GM23338 (cell line): Measurements from ENCODE around the gene LEFTY2. TPM values are rescaled to one million over a fixed set of nuclear protein-coding genes. Genes with fewer than 3 reads are reported as not detected.

ENCODE experiments used
- ATAC-seq: fragments of 200-7000 bp; cut with Tn5 transposase; 3 replicates; pipeline ENCODE4 v1.9.1; 2020
- DNase-seq: peaks from one replicate; pipeline ENCODE4 v3.0.0-alpha.2; 2015; ENCODE audit warnings: low spot score
- H2AFZ ChIP-seq: fragments of 200-600 bp; sonication (generic); 2 replicates; pipeline ENCODE4 v1.8.0; 2016; ENCODE audit warnings: antibody characterized with exemption, mild to moderate bottlenecking, moderate library complexity
- H3F3A ChIP-seq: fragments of 200-600 bp; sonication (generic); replicated peaks from 2 replicates; pipeline ENCODE4 v1.8.0; 2017; ENCODE audit warnings: antibody characterized with exemption, mixed run types, low read depth
- H3K27ac ChIP-seq: fragments of 200-600 bp; sonication (generic); 2 replicates; pipeline ENCODE4 v1.6.1; 2016; ENCODE audit warnings: low read depth
- H3K27me3 ChIP-seq: fragments of 200-600 bp; sonication (generic); 2 replicates; pipeline ENCODE4 v1.8.0; 2016; ENCODE audit warnings: mild to moderate bottlenecking, mixed run types, moderate library complexity; ENCODE audit not compliant: insufficient read depth
- H3K36me3 ChIP-seq: fragments of 200-600 bp; sonication (generic); 2 replicates; pipeline ENCODE4 v1.8.0; 2016; ENCODE audit warnings: mild to moderate bottlenecking; ENCODE audit not compliant: insufficient read depth
- H3K4me1 ChIP-seq: fragments of 200-600 bp; sonication (generic); 2 replicates; pipeline ENCODE4 v1.8.0; 2016; ENCODE audit warnings: mild to moderate bottlenecking, moderate library complexity; ENCODE audit not compliant: insufficient read depth
- H3K4me2 ChIP-seq: fragments of 200-600 bp; sonication (generic); 2 replicates; pipeline ENCODE4 v1.7.1; 2017; ENCODE audit warnings: mixed run types
- H3K4me3 ChIP-seq: fragments of 200-600 bp; sonication (generic); 2 replicates; pipeline ENCODE4 v1.6.1; 2016; ENCODE audit warnings: mixed run types
- H3K79me2 ChIP-seq: fragments of 200-600 bp; sonication (generic); replicated peaks from 2 replicates; pipeline ENCODE4 v1.8.0; 2017; ENCODE audit warnings: mild to moderate bottlenecking; ENCODE audit not compliant: insufficient read depth
- H3K9me2 ChIP-seq: fragments of 200-600 bp; sonication (generic); 2 replicates; pipeline ENCODE4 v1.8.0; 2017; ENCODE audit not compliant: insufficient read depth
- H4K20me1 ChIP-seq: fragments of 200-600 bp; sonication (generic); replicated peaks from 2 replicates; pipeline ENCODE4 v1.8.0; 2017; ENCODE audit warnings: mild to moderate bottlenecking; ENCODE audit not compliant: insufficient read depth
- H3K27ac Mint-ChIP-seq: 2 replicates; pipeline ENCODE4 v1.8.0; 2020; ENCODE audit warnings: inconsistent platforms, mild to moderate bottlenecking, moderate library complexity, mixed read lengths
- H3K27me3 Mint-ChIP-seq: 3 replicates; pipeline ENCODE4 v1.8.0; 2022; ENCODE audit warnings: low read depth, mild to moderate bottlenecking, moderate library complexity, mixed read lengths, inconsistent platforms; ENCODE audit not compliant: insufficient read depth, poor library complexity
- H3K36me3 Mint-ChIP-seq: 3 replicates; pipeline ENCODE4 v1.8.0; 2021; ENCODE audit warnings: low read depth, mild to moderate bottlenecking, inconsistent platforms, moderate library complexity, mixed read lengths
- H3K4me1 Mint-ChIP-seq: 3 replicates; pipeline ENCODE4 v1.8.0; 2020; ENCODE audit warnings: mild to moderate bottlenecking, inconsistent platforms, mixed read lengths
- H3K4me3 Mint-ChIP-seq: 3 replicates; pipeline ENCODE4 v1.8.0; 2021; ENCODE audit warnings: moderate library complexity, mild to moderate bottlenecking, inconsistent platforms, mixed read lengths
- H3K9me3 Mint-ChIP-seq: 3 replicates; pipeline ENCODE4 v1.8.0; 2020; ENCODE audit warnings: moderate library complexity, mild to moderate bottlenecking, inconsistent platforms, mixed read lengths
- CREB1 ChIP-seq: fragments of 250-450 bp; sonication (Bioruptor Pico); IDR thresholded peaks from 2 replicates; pipeline ENCODE4 v1.5.0; 2020; ENCODE audit warnings: low read depth, mild to moderate bottlenecking, moderate library complexity
- CTCF ChIP-seq, 2 experiments: fragments of 200-600 bp in 1 of 2; sonication (generic) in 1 of 2; conservative IDR thresholded peaks; 2 replicates each; pipeline versions ENCODE4 v1.5.1 to v1.6.1; 2016 to 2017; ENCODE audit warnings: antibody characterized with exemption in 2 of 2, low read depth in 2 of 2, mild to moderate bottlenecking in 2 of 2, moderate library complexity in 1 of 2
- EZH2 ChIP-seq: fragments of 200-600 bp; sonication (generic); IDR thresholded peaks from one replicate; pipeline ENCODE4 v1.8.0; 2017; ENCODE audit warnings: antibody characterized with exemption, mild to moderate bottlenecking, low read depth; ENCODE audit not compliant: unreplicated experiment
- JUNB ChIP-seq: IDR thresholded peaks from one replicate; pipeline ENCODE4 v1.6.1; 2016; ENCODE audit warnings: antibody characterized with exemption; ENCODE audit not compliant: unreplicated experiment
- NANOG ChIP-seq: IDR thresholded peaks from 2 replicates; pipeline ENCODE4 v1.6.1; 2016; ENCODE audit warnings: antibody characterized with exemption, borderline replicate concordance
- STAT1 ChIP-seq: IDR thresholded peaks from one replicate; pipeline ENCODE4 v1.6.1; 2016; ENCODE audit warnings: antibody characterized with exemption; ENCODE audit not compliant: unreplicated experiment
- ZNF114 ChIP-seq: fragments of 250-450 bp; sonication (Bioruptor Pico); IDR thresholded peaks from 2 replicates; pipeline ENCODE4 v1.5.0; 2020; ENCODE audit warnings: mild to moderate bottlenecking, moderate library complexity
- ZNF462 ChIP-seq: fragments of 250-450 bp; sonication (Bioruptor Pico); IDR thresholded peaks from 2 replicates; pipeline ENCODE4 v1.5.0; 2020; ENCODE audit warnings: mild to moderate bottlenecking, moderate library complexity
- polyA plus RNA-seq: library from polyadenylated mRNA; unstranded; fragments of >200 nt; fragmentation: Nextera tagmentation; extraction: Ambion mirVana; gene quantifications from 2 replicates; pipeline ENCODE4 v1.2.1, GENCODE V29; 2016
- total RNA-seq: library from RNA; depleted of rRNA; stranded (reverse); fragments of >200 nt; shearing (Covaris generic); gene quantifications from 2 replicates; pipeline ENCODE4 v1.2.3, GENCODE V29; 2014

LEFTY2 gene
- total and polyA plus RNA-seq, 2 experiments from 2014 or later, result 8.3 to 12.4 TPM

- TF ChIP-seq ZNF462 (CRISPR knock-in tag) (no peak), CTCF (conservative IDR thresholded peaks at IDR 0.05; ENCODE audit: low read depth in 2 of 2) (no peak), NANOG (no peak), EZH2 (no peak), STAT1 (no peak), ZNF114 (no peak)
Observed at GRCh38 chr1:225941942-225942222, 862 bp upstream of the LEFTY2 start (continued).

GRCh38 chr1:225940385-225941151, 452 bp downstream of the LEFTY2 start:
- Mint-ChIP-seq H3K4me3 (peak overlapping the region; percentile 64; the same call in 2 of the 3 replicates), H3K27ac (no peak overlapping the region)
- no peak for ATAC-seq
- TF ChIP-seq EZH2 (no peak), CREB1 (CRISPR knock-in tag) (no peak), JUNB (no peak), NANOG (no peak)

More at GRCh38 chr1:225940385-225941151, 452 bp downstream of the LEFTY2 start:
- Histone ChIP-seq H3K4me1 (peaks cover 39% of the 10 kb centered on the region), H3K27me3 (peaks cover 4% of the 10 kb centered on the region; the same call in 1 of the 2 replicates), H3K27ac (no peak overlapping the region), H3K9me2 (no peaks in the 10 kb centered on the region), H3K4me2 (peak overlapping the region; percentile 83; the same call in 1 of the 2 replicates), H3K36me3 (no peaks in the 10 kb centered on the region), H4K20me1 (no peaks in the 10 kb centered on the region), H2AFZ (no peak overlapping the region), H3F3A (peaks cover 28% of the 10 kb centered on the region), H3K4me3 (peak overlapping the region; percentile 59; the same call in 1 of the 2 replicates), H3K79me2 (peaks cover 8% of the 10 kb centered on the region; the same call in 1 of the 2 replicates)
- H3K9me3 Mint-ChIP-seq, result no peaks in the 10 kb centered on the region
- no peak for DNase-seq
- H3K27me3 Mint-ChIP-seq, result peaks cover 24% of the 10 kb centered on the region
- H3K4me1 Mint-ChIP-seq, result peaks cover 46% of the 10 kb centered on the region
- no peaks in the 10 kb centered on the region; the same call in 2 of the 3 replicates for H3K36me3 Mint-ChIP-seq
